SW 1271 (cell line): ENCODE data around the gene KIAA0825.

ENCODE experiments used
- DNase-seq, 2 experiments: peaks; one replicate each; lab custom pipeline; 2025; lab: John Stamatoyannopoulos, UW

KIAA0825 gene

GRCh38 chr5:94503677-94504076, 114.7 kb downstream of the KIAA0825 start:
- DNase-seq, result no peak

- no peak for DNase-seq
These were observed 117.0 kb downstream of the KIAA0825 start for GRCh38 chr5:94501365-94501764.

GRCh38 chr5:94499806-94500205, 118.6 kb downstream of the KIAA0825 start:
- DNase-seq, result no peak

- DNase-seq, result no peak
These were observed 120.2 kb downstream of the KIAA0825 start for GRCh38 chr5:94498199-94498598.

GRCh38 chr5:94485067-94485466, 133.3 kb downstream of the KIAA0825 start:
- DNase-seq, result no peak

- DNase-seq, result no peak
These were observed 137.3 kb downstream of the KIAA0825 start for GRCh38 chr5:94481059-94481458.

- DNase-seq, result no peak
These were observed 137.9 kb downstream of the KIAA0825 start for GRCh38 chr5:94480486-94480885.

- no peak for DNase-seq
These were observed 144.5 kb downstream of the KIAA0825 start for GRCh38 chr5:94473936-94474335.

GRCh38 chr5:94471521-94471920, 146.9 kb downstream of the KIAA0825 start:
- DNase-seq, result no peak

- no peak for DNase-seq
These were observed 147.6 kb downstream of the KIAA0825 start for GRCh38 chr5:94470802-94471201.

- DNase-seq, result no peak
These were observed 148.5 kb downstream of the KIAA0825 start for GRCh38 chr5:94469894-94470329.

GRCh38 chr5:94467954-94468930, 150.2 kb downstream of the KIAA0825 start:
- DNase-seq, result no peak

GRCh38 chr5:94467346-94467953, 151.0 kb downstream of the KIAA0825 start:
- no peak for DNase-seq

GRCh38 chr5:94463739-94464138, 154.7 kb downstream of the KIAA0825 start:
- no peak for DNase-seq

- DNase-seq, result no peak
These were observed 157.3 kb downstream of the KIAA0825 start for GRCh38 chr5:94461131-94461530.

GRCh38 chr5:94459915-94460314, 158.5 kb downstream of the KIAA0825 start:
- DNase-seq, result no peak

- no peak for DNase-seq
These were observed 160.6 kb downstream of the KIAA0825 start for GRCh38 chr5:94457788-94458187.

- no peak for DNase-seq
These were observed 172.7 kb downstream of the KIAA0825 start for GRCh38 chr5:94445726-94446125.

GRCh38 chr5:94442991-94443390, 175.4 kb downstream of the KIAA0825 start:
- no peak for DNase-seq

GRCh38 chr5:94442076-94442475, 176.3 kb downstream of the KIAA0825 start:
- no peak for DNase-seq

GRCh38 chr5:94440015-94440414, 178.4 kb downstream of the KIAA0825 start:
- DNase-seq, result no peak

- DNase-seq, result peak in 1 of 2 experiments; percentile 56
These were observed 184.8 kb downstream of the KIAA0825 start for GRCh38 chr5:94433397-94434163.
